Measurements from ENCODE around the gene GPR39.

Gene GPR39

DNA sequence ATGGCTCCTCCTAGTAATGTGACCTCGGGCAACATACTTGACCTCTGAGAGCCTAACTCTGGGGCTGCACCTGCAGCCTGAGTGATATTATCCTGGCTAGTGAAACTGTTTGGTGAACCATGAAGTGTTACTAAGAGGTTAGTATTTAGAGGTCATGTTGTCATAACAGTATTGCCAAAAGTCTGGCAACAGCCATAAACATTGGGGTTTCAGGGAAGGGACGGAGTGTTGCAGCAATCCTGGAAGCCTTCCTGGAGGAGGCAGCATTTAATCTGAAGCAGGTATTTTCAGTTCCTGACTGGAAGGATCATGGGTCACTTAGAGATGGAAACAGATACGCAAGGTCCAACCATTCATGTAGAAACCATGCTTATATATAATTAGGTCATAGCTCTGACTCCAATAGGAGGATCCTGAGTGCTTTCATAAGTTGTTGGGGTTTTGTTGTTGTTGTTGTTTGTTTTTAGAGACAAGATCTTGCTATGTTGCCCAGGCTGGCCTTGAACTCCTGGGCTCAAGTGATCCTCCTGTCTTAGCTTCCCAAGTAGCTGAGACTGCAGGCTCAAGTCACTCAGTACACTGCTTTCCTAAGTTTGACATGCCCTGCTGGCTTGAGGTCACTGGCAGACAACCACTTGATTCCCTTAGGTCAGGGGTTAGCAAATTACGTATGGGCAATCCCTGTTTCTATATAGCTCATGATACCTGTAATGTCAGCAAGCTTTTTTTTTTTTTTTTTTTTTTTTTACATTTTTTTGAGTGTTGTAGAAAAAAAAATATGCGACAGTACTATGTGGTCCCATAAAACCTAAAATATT is 21.5 kb downstream of the GPR39 start:
- Histone ChIP-seq H3K9me3 (replicated peaks; ENCODE audit: insufficient read depth, low read length) (no peaks in the 10 kb centered on the region), H3F3A (ENCODE audit: insufficient read depth, low read length) (no peaks in the 10 kb centered on the region), H4K20me1 (ENCODE audit: insufficient read depth, low read length) (no peaks in the 10 kb centered on the region), H3K9ac (ENCODE audit: low read length) (no peak overlapping the region), H3K4me3 (ENCODE audit: low read length) (no peak overlapping the region), H3K27me3 (replicated peaks; ENCODE audit: insufficient read depth, low read length) (no peaks in the 10 kb centered on the region), H3K4me2 (ENCODE audit: low read depth, low read length) (no peak overlapping the region), H3K79me2 (ENCODE audit: low read length) (no peaks in the 10 kb centered on the region), H3K9me2 (replicated peaks; ENCODE audit: insufficient read depth, low read length) (no peaks in the 10 kb centered on the region), H3K27ac (ENCODE audit: low read length) (no peak overlapping the region), H3K36me3 (replicated peaks; ENCODE audit: insufficient read depth, low read length) (no peaks in the 10 kb centered on the region), H2AFZ (ENCODE audit: low read length) (no peak overlapping the region), H3K4me1 (ENCODE audit: low read length) (no peaks in the 10 kb centered on the region)
- TF ChIP-seq, protein P1, sequence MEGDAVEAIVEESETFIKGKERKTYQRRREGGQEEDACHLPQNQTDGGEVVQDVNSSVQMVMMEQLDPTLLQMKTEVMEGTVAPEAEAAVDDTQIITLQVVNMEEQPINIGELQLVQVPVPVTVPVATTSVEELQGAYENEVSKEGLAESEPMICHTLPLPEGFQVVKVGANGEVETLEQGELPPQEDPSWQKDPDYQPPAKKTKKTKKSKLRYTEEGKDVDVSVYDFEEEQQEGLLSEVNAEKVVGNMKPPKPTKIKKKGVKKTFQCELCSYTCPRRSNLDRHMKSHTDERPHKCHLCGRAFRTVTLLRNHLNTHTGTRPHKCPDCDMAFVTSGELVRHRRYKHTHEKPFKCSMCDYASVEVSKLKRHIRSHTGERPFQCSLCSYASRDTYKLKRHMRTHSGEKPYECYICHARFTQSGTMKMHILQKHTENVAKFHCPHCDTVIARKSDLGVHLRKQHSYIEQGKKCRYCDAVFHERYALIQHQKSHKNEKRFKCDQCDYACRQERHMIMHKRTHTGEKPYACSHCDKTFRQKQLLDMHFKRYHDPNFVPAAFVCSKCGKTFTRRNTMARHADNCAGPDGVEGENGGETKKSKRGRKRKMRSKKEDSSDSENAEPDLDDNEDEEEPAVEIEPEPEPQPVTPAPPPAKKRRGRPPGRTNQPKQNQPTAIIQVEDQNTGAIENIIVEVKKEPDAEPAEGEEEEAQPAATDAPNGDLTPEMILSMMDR (IDR thresholded peaks at IDR 0.05; ENCODE audit: low read length), result no peak
- TF ChIP-seq EZH2phosphoT487 (IDR thresholded peaks at IDR 0.05; ENCODE audit: low read length) (no peak), EZH2 (optimal IDR thresholded peaks at IDR 0.05; ENCODE audit: low read depth, low read length) (no peak)
- DNase-seq, result no peak

DNA sequence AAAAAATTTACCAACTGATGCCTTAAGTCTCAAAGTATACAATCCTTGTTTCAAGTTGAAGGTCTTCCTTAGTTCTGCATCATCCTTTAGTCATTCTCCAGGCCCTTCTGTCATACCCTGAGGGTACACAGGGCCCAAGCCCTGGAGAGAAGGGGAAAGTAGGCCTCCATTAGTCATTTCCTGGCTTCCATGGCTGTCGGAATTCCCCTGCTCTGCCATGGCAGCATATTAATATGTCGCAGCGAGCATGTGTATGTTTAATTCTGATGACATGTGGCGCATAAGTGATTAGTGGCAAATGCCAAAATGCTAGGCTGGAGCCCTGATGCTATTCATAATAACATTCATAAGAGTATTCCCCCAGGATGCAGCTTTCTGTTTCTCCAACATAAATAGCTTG is 22.1 kb downstream of the GPR39 start:
- H4K20me1 ChIP-seq (ENCODE audit: insufficient read depth, low read length), result no peaks in the 10 kb centered on the region
- H3K9me3 ChIP-seq (replicated peaks; ENCODE audit: insufficient read depth, low read length), result no peaks in the 10 kb centered on the region
- no peaks in the 10 kb centered on the region for H3K27me3 ChIP-seq (replicated peaks; ENCODE audit: insufficient read depth, low read length)
- no peak overlapping the region for H3K4me2 ChIP-seq (ENCODE audit: low read depth, low read length)
- no peaks in the 10 kb centered on the region for H3F3A ChIP-seq (ENCODE audit: insufficient read depth, low read length)
- no peaks in the 10 kb centered on the region for H3K79me2 ChIP-seq (ENCODE audit: low read length)
- no peak for DNase-seq
- no peak overlapping the region for H2AFZ ChIP-seq (ENCODE audit: low read length)
- TF ChIP-seq EZH2 (optimal IDR thresholded peaks at IDR 0.05; ENCODE audit: low read depth, low read length), result no peak
- TF ChIP-seq, protein P1 (IDR thresholded peaks at IDR 0.05; ENCODE audit: low read length), result no peak
- TF ChIP-seq EZH2phosphoT487 (IDR thresholded peaks at IDR 0.05; ENCODE audit: low read length), result no peak
- no peaks in the 10 kb centered on the region for H3K9me2 ChIP-seq (replicated peaks; ENCODE audit: insufficient read depth, low read length)
- H3K9ac ChIP-seq (ENCODE audit: low read length), result no peak overlapping the region
- H3K36me3 ChIP-seq (replicated peaks; ENCODE audit: insufficient read depth, low read length), result no peaks in the 10 kb centered on the region
- H3K27ac ChIP-seq (ENCODE audit: low read length), result no peak overlapping the region
- no peak overlapping the region for H3K4me3 ChIP-seq (ENCODE audit: low read length)
- H3K4me1 ChIP-seq (ENCODE audit: low read length), result no peaks in the 10 kb centered on the region

DNA sequence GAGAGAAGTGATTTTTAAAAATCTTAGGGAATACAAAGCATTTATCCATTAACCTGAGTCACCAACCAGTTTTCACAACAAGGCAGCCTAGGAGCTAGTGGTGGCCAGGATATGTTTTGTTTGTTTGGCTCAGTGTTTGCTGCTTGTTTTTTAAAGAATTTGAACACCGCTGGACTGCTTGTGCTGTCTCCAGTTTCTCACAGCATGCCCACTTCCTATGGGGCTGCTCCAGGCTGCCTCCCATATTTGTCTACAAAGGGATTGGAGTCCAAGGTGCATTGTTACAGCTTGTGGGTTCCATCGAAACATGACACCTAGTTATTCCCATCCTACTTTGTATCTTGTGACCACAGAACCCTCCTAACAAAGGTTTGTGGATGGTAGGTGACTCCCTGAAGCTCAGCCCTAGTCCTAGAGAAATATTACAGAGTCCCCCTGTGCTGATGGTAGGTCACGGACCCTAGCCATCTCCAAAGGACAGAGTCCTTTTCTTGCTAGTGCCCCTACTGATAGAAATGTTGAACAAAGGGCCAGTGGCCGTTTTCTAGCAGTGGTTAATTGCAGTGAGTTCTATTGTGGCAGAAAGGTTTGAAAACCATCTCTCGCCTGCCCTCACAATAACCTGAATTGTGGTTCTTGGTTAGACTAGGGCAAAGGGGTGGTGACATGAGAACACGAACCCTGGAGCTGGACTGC is 23.2 kb downstream of the GPR39 start:
- Histone ChIP-seq H3K79me2 (ENCODE audit: low read length) (no peaks in the 10 kb centered on the region), H3K4me2 (ENCODE audit: low read depth, low read length) (no peak overlapping the region), H3K27me3 (replicated peaks; ENCODE audit: insufficient read depth, low read length) (no peaks in the 10 kb centered on the region), H3F3A (ENCODE audit: insufficient read depth, low read length) (no peaks in the 10 kb centered on the region), H3K9ac (ENCODE audit: low read length) (no peak overlapping the region), H2AFZ (ENCODE audit: low read length) (no peak overlapping the region), H4K20me1 (ENCODE audit: insufficient read depth, low read length) (no peaks in the 10 kb centered on the region), H3K36me3 (replicated peaks; ENCODE audit: insufficient read depth, low read length) (no peaks in the 10 kb centered on the region), H3K27ac (ENCODE audit: low read length) (no peak overlapping the region), H3K4me1 (ENCODE audit: low read length) (no peaks in the 10 kb centered on the region), H3K4me3 (ENCODE audit: low read length) (no peak overlapping the region), H3K9me3 (replicated peaks; ENCODE audit: insufficient read depth, low read length) (no peaks in the 10 kb centered on the region), H3K9me2 (replicated peaks; ENCODE audit: insufficient read depth, low read length) (no peaks in the 10 kb centered on the region)
- no peak for TF ChIP-seq EZH2phosphoT487 (IDR thresholded peaks at IDR 0.05; ENCODE audit: low read length)
- TF ChIP-seq EZH2 (optimal IDR thresholded peaks at IDR 0.05; ENCODE audit: low read depth, low read length), result no peak
- TF ChIP-seq, protein P1 (IDR thresholded peaks at IDR 0.05; ENCODE audit: low read length), result no peak
- no peak for DNase-seq
